ENCODE data around the gene LZTR1.
A peak's percentile ranks its signal among the peaks of the same experiment; 100 is the strongest.

Gene LZTR1

DNA sequence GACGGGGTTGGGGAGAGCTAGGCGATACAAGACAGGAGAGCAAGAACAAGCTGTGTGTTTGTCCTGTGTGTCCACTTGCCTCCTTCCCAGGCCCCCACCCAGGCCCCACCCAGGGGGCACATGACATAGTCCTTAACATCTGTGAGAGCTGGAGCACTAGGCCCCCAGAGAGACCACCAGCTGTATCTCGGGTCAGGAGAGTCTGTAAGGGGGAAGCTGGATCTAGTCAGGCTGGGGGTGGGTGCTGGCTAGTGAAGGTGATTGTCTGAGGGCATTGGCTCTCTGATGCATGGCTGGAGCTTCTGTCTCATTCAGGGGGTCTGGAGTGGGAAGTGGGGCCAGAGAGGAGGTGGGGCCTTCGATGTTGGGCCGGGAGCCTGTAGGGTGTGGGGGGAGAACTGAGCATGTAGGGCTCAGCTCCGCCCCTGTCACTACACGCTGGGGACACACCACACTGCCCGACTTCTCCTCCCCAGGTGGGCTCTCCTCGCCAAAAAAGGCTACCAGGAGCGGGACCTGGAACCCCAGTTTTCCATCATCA is 33.4 kb downstream of the LZTR1 start:
- no peak for TF ChIP-seq CTCF (IDR thresholded peaks at IDR 0.05; ENCODE audit: control extremely low read depth, extremely low read depth, low read depth, missing control alignments)
- ChIA-PET POLR2A (no interaction called here), CTCF (no interaction called here)
- no peak for DNase-seq (ENCODE audit: extremely low spot score)

DNA sequence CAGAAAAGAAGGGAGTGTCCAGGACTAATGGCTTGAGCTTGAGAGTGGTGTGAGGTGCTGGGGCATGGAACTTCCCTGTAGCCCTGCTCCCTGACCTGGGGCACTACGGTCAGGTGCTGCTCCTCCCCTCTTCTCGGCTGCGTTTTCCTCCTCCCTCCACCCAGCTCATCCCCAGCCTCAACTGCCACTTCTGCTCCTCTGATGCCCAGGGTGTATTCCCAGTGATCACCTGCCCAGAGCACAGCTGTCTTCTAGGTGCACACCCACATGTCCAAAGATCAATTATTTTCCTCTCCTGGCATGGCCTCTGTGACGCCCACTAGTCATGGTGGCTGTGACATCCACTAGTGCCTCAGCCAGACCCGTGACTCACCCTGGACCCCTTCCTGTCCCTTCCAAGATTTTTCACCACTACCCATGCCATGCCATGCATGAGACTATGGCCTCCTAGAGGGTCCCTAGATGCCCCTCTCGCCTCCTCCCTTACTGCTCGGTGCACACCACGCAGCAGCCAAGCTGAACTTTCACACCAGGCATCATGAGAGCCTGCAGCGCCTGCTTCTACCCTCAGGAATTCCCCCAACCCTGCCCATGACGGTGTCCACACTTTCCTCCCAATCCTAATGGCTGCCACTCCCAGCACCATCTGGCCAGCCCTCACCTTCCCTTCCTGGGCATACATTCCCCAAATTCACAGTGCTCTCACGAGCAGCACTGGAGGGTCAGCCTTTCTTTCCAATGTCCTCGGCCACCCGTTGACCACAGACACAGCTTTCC is 34.7 kb downstream of the LZTR1 start:
- no peak for TF ChIP-seq CTCF (IDR thresholded peaks at IDR 0.05; ENCODE audit: control extremely low read depth, extremely low read depth, low read depth, missing control alignments)
- ChIA-PET CTCF (no interaction called here), POLR2A (no interaction called here)
- DNase-seq (ENCODE audit: extremely low spot score), result no peak

DNA sequence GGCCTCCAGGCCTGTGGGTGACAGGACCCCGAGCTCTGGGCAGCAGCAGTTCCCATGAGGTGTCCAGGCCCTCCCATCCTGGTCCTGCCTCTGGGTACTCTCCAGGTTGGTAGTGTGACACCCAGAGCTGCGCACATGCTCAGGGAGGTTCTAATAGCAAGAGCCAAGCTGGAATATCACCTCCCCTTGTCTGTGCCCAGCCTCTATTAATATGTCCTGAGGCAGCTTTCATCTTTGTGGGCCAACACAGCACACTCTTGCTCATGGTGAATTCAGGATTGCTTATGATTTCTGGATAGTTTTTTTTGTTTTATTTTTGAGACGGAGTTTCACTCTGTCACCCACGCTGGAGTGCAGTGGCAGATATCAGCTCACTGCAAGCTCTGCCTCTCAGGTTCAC is 36.2 kb downstream of the LZTR1 start:
- no peak for DNase-seq (ENCODE audit: extremely low spot score)
- CTCF ChIA-PET, result interaction anchor here (1.0 to 1.2 kb wide), 2 partner anchors 18 to 132 kb away, joined by 3 read pairs; no protein-coding TSS in a partner anchor
- POLR2A ChIA-PET, result no interaction called here
- no peak for TF ChIP-seq CTCF (IDR thresholded peaks at IDR 0.05; ENCODE audit: control extremely low read depth, extremely low read depth, low read depth, missing control alignments)

- ChIA-PET POLR2A (no interaction called here), CTCF (interaction anchor here (0.7 to 1.7 kb wide), 11 partner anchors 8 to 94 kb away, joined by 3 to 5 read pairs (median 3); partner anchors contain the start of genes LZTR1 and SLC7A4)
- peak; percentile 59 for DNase-seq (ENCODE audit: extremely low spot score)
- peak; percentile 52 for TF ChIP-seq CTCF (IDR thresholded peaks at IDR 0.05; ENCODE audit: control extremely low read depth, extremely low read depth, low read depth, missing control alignments)
Observed at GRCh38 chr22:21020802-21021429, 38.8 kb downstream of the LZTR1 start.

DNA sequence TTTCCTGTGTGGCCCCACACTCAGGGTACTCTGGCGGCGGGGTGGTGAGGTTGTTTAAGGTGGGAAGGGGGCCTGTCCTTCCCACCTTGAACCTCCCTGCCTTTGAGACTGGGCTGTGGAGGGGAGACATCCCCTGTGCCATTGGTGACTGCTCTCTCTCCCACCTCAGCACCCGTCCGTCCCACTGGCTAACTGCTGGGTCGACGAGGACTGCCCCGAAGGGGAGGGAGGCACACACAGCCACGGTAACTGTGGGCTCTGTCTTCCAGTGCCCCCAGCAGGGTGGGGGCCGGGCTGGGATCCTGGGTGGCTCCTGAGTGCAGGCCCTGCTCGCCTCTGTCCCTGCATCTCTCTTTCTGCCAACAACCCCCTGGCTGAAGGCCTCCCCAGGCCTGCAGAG is 40.4 kb downstream of the LZTR1 start:
- DNase-seq (ENCODE audit: extremely low spot score), result no peak
- ChIA-PET CTCF (no interaction called here), POLR2A (no interaction called here)
- TF ChIP-seq CTCF (IDR thresholded peaks at IDR 0.05; ENCODE audit: control extremely low read depth, extremely low read depth, low read depth, missing control alignments), result no peak

GRCh38 chr22:21022955-21023614 is 41.0 kb downstream of the LZTR1 start:
- DNase-seq (ENCODE audit: extremely low spot score), result no peak
- POLR2A ChIA-PET, result no interaction called here
- peak; percentile 4 for TF ChIP-seq CTCF (IDR thresholded peaks at IDR 0.05; ENCODE audit: control extremely low read depth, extremely low read depth, low read depth, missing control alignments)
- CTCF ChIA-PET, result no interaction called here

Data from GM10248 (cell line).